GM21447 (cell line): Measurements from ENCODE around the gene ATP9A.
"Not testable (repeated sequence)": the region's sequence is repeated elsewhere in the genome, so short reads cannot be mapped to it uniquely, and the experiment has no call there.

Experiments used
- ATAC-seq: cut with Tn5 transposase; IDR thresholded peaks from one replicate; pipeline ENCODE4 v1.9.1; 2021; ENCODE audit not compliant: unreplicated experiment

ATP9A gene

GRCh38 chr20:51731731-51732095, 36.5 kb downstream of the ATP9A start:
- ATAC-seq, result no peak

GRCh38 chr20:51729771-51730170, 38.4 kb downstream of the ATP9A start:
- ATAC-seq, result no peak

- no peak for ATAC-seq
Observed at GRCh38 chr20:51728737-51729136, 39.5 kb downstream of the ATP9A start.

GRCh38 chr20:51727872-51728271, 40.3 kb downstream of the ATP9A start:
- ATAC-seq, result no peak

- ATAC-seq, result no peak
Observed at GRCh38 chr20:51725584-51726176, 42.5 kb downstream of the ATP9A start.

DNA sequence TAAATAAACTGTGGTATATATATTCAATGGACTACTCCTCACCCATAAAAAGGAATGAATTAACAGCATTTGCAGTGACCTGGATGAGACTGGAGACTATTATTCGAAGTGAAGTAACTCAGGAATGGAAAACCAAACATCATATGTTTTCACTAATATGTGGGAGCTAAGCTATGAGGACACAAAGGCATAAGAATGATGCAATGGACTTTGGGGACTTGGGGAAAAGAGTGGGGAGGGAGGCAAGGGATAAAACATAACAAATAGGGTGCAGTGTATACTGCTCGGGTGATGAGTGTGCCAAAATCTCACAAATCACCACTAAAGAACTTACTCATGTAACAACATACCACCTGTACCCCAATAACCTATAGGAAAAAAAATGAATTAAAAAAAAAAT, 45.2 kb downstream of the ATP9A start:
- ATAC-seq, result not testable (repeated sequence)

DNA sequence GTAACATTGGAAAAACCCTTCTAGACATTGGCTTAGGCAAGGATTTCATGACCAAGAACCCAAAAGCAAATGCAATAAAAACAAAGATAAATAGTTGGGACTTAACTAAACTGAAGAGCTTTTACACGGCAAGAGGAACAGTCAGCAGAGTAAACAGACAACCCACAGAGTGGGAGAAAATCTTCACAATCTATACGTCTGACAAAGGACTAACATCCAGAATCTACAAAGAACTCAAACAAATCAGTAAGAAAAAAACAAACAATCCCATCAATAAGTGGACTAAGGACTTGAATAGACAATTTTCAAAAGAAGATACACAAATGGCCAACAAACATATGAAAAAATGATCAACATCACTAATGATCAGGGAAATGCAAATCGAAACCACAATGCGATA, 45.9 kb downstream of the ATP9A start:
- ATAC-seq, result not testable (repeated sequence)

- ATAC-seq, result no peak
Observed at GRCh38 chr20:51720854-51721253, 47.3 kb downstream of the ATP9A start.

DNA sequence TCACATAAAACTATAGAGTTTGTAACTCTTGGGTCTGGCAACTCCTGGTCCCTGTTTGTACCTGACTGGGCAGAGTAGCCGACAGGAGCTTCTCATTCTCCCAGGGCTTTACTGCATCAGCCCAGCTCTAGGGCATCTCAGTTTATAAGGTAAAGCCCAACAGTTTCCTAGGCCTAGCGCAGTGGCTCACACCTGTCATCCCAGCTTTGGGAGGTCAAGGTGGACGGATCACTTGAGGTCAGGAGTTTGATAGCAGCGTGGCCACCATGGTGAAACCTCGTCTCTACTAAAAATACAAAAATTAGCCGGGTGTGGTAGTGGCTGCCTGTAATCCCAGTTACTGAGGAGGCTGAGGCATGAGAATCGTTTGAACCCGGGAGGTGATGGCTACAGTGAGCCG, 47.8 kb downstream of the ATP9A start:
- no peak for ATAC-seq

DNA sequence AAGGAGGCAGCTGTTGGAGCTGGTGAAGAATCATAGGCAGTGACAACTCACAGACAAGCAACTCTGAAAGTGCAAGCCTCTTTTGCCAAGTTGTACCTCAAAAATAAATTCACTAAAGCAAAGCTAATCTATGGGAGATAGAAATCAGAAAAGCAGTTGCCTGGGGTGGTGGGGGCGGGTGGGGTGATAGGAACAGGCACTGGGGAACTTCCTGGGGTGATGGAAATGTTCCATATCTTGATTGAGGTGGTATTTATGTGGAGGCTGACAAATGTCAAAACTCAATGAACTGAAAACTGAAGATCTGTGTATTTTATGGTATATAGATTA, 52.4 kb downstream of the ATP9A start:
- no peak for ATAC-seq

DNA sequence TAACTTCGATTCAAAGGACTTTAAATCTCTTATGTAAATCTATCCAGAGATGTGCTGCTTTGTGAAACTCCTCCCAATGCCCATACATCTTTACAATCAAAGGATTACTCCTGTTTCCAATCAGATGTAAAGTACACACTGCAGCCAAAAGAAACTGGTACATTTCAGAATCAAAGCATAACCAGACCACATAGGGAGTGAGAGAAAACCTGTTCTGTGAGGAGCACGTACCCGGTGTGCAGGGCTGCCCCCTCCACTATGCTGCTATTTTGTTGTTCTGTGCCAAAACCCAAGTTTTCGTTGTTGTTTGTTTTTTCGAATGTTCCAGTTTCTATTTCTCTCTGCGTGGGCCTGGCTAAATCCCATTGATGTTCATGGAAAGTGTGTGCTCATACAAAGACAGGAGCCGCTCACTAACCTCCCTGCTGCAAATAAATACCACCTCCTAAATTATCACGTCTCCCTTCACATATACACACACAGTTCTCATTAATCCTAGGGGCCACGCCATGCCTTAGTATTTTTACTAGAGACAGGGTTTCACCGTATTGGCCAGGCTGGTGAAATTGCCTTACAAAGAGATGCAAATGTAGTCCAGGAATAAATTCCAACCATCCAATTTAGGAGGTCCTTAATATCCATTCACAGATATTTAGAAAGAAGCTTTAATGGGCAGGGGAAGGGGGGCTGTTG, 52.9 kb downstream of the ATP9A start:
- ATAC-seq, result no peak

- ATAC-seq, result no peak
Observed at GRCh38 chr20:51713213-51713598, 55.0 kb downstream of the ATP9A start.

GRCh38 chr20:51712501-51713212, 55.5 kb downstream of the ATP9A start:
- no peak for ATAC-seq

GRCh38 chr20:51711426-51711825, 56.8 kb downstream of the ATP9A start:
- no peak for ATAC-seq

DNA sequence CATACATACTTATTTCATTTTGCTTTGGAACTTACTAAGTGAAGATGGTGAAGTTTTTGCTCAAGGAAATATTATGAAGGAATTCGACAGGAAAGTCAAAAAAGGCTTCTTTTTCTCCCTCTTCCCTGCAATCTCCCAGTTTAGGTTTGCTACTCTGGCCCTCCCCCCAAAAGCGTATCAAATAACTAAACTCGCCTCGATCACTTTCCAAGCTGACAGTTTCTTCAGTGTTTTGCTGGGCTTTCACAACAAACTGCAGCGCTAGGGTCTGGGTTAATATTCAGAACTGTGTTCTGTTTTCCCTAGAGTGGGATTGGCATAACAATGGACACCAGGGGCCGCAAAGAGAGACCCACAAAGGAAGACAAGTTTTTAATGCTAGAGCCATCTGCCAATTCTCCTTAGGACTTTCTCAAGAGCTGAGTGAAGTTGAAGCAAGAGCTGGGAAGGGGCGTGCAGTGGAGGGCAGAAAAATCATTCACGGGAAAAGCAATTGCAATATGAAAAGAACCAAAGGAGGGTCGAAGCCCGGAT, 57.8 kb downstream of the ATP9A start:
- no peak for ATAC-seq

- no peak for ATAC-seq
Observed at GRCh38 chr20:51705400-51705799, 62.8 kb downstream of the ATP9A start.

GRCh38 chr20:51703400-51704287, 64.5 kb downstream of the ATP9A start:
- no peak for ATAC-seq

DNA sequence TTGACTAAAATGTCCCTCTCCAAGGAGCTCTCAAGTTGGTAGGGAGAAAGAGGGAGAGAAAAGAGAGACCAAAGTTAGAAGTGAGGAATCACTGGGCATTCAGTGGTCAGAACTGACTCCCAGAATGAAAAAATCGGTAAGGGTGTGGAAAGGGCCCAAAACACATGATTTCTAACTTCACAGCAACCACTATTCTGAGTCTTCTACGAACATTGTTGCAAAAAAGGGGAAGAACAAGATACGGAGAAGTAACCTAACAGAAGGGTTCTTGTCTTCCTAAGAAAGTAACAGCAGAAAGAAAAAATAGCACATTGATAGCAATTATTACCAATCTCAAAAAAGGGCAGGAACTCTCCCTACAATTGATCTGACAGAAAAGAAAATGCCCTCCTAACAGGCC, 65.6 kb downstream of the ATP9A start:
- ATAC-seq, result no peak

- no peak for ATAC-seq
Observed at GRCh38 chr20:51700809-51701285, 67.3 kb downstream of the ATP9A start.

- ATAC-seq, result no peak
Observed at GRCh38 chr20:51698252-51698651, 69.9 kb downstream of the ATP9A start.
